Epithelial cell of esophagus (primary cell): ENCODE results near the gene KSR1.
A peak's percentile ranks its signal among the peaks of the same experiment; 100 is the strongest.

ENCODE experiments used
- DNase-seq: peaks from one replicate; pipeline ENCODE4 v3.0.0; 2010; ENCODE audit warnings: low read depth
- H3K4me3 ChIP-seq: 2 replicates; pipeline ENCODE4 v1.5.1; 2011; ENCODE audit warnings: mild to moderate bottlenecking, low read length, control low read depth
- TF ChIP-seq, protein P1 (sequence below): IDR thresholded peaks from 2 replicates; pipeline ENCODE4 v1.5.1; 2011; ENCODE audit warnings: low read depth, mild to moderate bottlenecking, low read length, control low read depth, inconsistent platforms; ENCODE audit not compliant: insufficient read depth; ENCODE audit errors: missing control alignments

The KSR1 gene

GRCh38 chr17:27524594-27524993 is 68.3 kb downstream of the KSR1 start:
- TF ChIP-seq, protein P1, sequence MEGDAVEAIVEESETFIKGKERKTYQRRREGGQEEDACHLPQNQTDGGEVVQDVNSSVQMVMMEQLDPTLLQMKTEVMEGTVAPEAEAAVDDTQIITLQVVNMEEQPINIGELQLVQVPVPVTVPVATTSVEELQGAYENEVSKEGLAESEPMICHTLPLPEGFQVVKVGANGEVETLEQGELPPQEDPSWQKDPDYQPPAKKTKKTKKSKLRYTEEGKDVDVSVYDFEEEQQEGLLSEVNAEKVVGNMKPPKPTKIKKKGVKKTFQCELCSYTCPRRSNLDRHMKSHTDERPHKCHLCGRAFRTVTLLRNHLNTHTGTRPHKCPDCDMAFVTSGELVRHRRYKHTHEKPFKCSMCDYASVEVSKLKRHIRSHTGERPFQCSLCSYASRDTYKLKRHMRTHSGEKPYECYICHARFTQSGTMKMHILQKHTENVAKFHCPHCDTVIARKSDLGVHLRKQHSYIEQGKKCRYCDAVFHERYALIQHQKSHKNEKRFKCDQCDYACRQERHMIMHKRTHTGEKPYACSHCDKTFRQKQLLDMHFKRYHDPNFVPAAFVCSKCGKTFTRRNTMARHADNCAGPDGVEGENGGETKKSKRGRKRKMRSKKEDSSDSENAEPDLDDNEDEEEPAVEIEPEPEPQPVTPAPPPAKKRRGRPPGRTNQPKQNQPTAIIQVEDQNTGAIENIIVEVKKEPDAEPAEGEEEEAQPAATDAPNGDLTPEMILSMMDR = no peak
- no peak overlapping the region for H3K4me3 ChIP-seq
- no peak for DNase-seq

GRCh38 chr17:27525316-27525715 is 69.1 kb downstream of the KSR1 start:
- TF ChIP-seq, protein P1 = no peak
- DNase-seq = no peak
- no peak overlapping the region for H3K4me3 ChIP-seq

GRCh38 chr17:27525836-27526603 is 69.8 kb downstream of the KSR1 start:
- H3K4me3 ChIP-seq = no peak overlapping the region
- TF ChIP-seq, protein P1 = no peak
- no peak for DNase-seq

DNA sequence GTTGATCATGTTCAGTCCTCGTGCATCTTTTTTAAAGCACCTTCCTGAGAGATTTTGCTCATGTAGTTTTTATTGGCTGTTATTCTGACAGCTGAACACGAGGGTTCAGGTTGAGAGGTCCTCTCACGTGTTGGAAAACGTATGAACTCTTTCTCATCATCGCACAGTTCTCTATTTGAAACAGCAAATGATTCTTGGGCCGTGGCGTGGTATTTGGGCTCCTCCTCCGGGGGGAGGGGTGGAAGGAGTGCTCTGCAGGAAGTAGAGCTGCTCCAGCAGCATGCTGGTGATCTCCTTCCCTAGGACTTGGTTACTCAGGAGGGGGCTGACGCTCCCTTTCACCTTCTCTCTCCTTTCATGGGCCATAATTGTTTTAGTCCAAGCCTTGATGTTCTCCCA is 70.4 kb downstream of the KSR1 start:
- DNase-seq = no peak
- TF ChIP-seq, protein P1 = no peak

DNA sequence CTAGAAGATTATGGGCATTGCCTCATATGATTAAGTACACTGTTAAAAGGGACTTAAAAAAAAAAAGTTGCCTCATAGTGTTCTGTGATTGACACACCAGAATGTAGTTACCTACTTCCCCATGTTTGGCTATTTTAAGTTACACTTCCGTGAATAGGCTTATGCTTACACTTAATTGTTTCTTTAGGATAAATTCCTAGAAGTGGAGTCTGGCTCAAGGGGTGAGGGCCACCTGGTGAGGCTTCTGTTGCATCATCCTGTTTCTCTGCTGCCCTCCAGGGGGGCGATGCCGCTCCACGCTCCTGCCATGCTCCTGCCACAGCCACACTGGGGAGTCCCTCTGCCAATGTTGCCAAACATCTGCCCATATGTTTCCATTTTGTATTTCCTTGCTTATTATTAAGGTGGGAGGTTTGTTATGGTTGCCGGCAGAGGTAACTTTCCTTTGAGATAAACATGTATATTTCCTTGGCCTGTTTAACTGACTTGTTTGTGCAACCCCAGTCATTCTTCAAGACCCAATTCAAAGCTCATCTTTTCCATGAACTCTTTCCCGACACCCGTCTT is 73.1 kb downstream of the KSR1 start:
- DNase-seq = peak; percentile 51
- no peak overlapping the region for H3K4me3 ChIP-seq
- TF ChIP-seq, protein P1 = no peak

More for the DNA sequence above, 70.4 kb downstream of the KSR1 start:
- no peak overlapping the region for H3K4me3 ChIP-seq

DNA sequence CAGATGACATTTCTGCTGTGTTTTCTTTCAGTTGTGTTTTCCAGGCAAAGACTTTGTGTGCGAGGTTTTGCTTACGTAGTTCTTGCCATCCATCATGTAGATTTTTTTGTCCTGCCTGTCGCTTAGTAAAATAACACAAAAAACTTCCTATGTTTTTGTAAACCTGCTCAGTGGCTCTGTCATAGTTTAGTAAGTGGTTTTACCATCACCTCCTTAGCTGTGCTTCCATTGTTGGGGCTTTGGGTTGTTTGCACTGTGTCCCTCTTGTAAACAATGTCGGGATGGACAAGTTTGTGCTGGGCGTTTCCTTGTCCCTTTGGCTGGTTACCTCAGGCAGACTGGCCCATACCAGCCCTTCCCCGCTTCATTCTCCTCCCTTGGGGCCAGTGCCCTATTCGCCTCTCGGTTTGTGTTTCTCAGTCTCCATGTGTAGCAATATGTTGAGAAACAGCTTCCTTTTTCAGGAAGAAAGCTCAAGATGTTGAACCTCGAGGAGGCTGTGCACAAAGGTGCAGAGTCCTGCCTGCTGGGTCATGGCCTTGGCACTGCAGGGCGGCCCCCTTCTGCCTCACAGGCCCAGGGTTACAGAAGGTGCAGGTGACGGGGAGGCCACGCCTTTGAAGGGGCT is 74.6 kb downstream of the KSR1 start:
- no peak for DNase-seq
- TF ChIP-seq, protein P1 = no peak
- H3K4me3 ChIP-seq = no peak overlapping the region
